22Rv1 (cell line): ENCODE results near the gene ST3GAL3.

Source experiments
- ZFX ChIP-seq: fragments of 450-650 bp; IDR thresholded peaks from 2 replicates; pipeline ENCODE4 v1.6.1; 2017; ENCODE audit warnings: antibody characterized with exemption, borderline replicate concordance
- TF ChIP-seq, protein P1 (sequence below): fragments of 450-650 bp; IDR thresholded peaks from 2 replicates; pipeline ENCODE4 v1.5.1; 2017; ENCODE audit warnings: mild to moderate bottlenecking

DNA sequence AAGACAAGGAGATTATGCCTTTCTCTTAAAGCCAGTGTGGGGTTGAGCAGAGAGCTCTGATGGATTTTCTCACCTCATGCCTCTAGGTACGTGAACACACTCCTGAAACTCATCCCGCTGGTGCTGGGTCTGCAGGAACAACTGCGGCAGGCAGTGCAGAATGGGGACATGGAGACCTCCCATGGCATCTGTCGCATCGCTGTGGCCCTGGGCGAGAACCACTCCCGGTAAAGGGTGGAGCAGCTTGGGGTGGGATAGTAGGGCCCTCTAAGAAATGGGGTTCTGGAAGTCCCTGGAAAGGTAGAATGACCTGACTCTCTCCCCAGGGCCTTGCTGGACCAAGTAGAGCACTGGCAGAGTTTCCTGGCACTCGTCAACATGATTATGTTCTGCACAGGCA is 248.9 kb downstream of the ST3GAL3 start:
- TF ChIP-seq, protein P1, sequence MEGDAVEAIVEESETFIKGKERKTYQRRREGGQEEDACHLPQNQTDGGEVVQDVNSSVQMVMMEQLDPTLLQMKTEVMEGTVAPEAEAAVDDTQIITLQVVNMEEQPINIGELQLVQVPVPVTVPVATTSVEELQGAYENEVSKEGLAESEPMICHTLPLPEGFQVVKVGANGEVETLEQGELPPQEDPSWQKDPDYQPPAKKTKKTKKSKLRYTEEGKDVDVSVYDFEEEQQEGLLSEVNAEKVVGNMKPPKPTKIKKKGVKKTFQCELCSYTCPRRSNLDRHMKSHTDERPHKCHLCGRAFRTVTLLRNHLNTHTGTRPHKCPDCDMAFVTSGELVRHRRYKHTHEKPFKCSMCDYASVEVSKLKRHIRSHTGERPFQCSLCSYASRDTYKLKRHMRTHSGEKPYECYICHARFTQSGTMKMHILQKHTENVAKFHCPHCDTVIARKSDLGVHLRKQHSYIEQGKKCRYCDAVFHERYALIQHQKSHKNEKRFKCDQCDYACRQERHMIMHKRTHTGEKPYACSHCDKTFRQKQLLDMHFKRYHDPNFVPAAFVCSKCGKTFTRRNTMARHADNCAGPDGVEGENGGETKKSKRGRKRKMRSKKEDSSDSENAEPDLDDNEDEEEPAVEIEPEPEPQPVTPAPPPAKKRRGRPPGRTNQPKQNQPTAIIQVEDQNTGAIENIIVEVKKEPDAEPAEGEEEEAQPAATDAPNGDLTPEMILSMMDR: no peak
- TF ChIP-seq ZFX: no peak
